ENCODE measurements around the gene PAXIP1. TPM values are rescaled to one million over a fixed set of nuclear protein-coding genes. Genes with fewer than 3 reads are reported as not detected.

Gene PAXIP1
- total RNA-seq, 2 experiments from 2014 or later, result 16.9 to 18.0 TPM

GRCh38 chr7:154915600-154915999 is 87.3 kb downstream of the PAXIP1 start:
- intact Hi-C loops (cut with micrococcal nuclease), result no loop called here
- Mint-ChIP-seq H3K27ac (no peak overlapping the region), H3K27me3 (ENCODE audit: low read depth) (peaks cover 14% of the 10 kb centered on the region), H3K4me3 (no peak overlapping the region), H3K4me1 (ENCODE audit: low read depth) (peaks cover 6% of the 10 kb centered on the region), H3K9me3 (no peaks in the 10 kb centered on the region), H3K36me3 (ENCODE audit: low read depth) (no peaks in the 10 kb centered on the region)
- CTCF ChIA-PET, result interaction anchor here (8.5 kb wide), 1 partner anchor 12 kb away, joined by 54 read pairs; no protein-coding TSS in a partner anchor
- no peak for DNase-seq

- peak; percentile 9 for DNase-seq
- intact Hi-C loops (cut with micrococcal nuclease), result loop anchor here (5.0 kb wide), 4 partner anchors 37 to 617 kb away; partner anchors contain the start of gene PAXIP1
- Mint-ChIP-seq H3K27ac (no peak overlapping the region), H3K36me3 (ENCODE audit: low read depth) (no peaks in the 10 kb centered on the region), H3K9me3 (no peaks in the 10 kb centered on the region), H3K4me1 (ENCODE audit: low read depth) (peaks cover 6% of the 10 kb centered on the region), H3K27me3 (ENCODE audit: low read depth) (peaks cover 14% of the 10 kb centered on the region), H3K4me3 (no peak overlapping the region)
- CTCF ChIA-PET, result interaction anchor here (0.6 to 8.5 kb wide), 9 partner anchors 13 to 684 kb away, joined by 3 to 54 read pairs (median 4); no protein-coding TSS in a partner anchor
These were observed 87.9 kb downstream of the PAXIP1 start for GRCh38 chr7:154914996-154915380.

DNA sequence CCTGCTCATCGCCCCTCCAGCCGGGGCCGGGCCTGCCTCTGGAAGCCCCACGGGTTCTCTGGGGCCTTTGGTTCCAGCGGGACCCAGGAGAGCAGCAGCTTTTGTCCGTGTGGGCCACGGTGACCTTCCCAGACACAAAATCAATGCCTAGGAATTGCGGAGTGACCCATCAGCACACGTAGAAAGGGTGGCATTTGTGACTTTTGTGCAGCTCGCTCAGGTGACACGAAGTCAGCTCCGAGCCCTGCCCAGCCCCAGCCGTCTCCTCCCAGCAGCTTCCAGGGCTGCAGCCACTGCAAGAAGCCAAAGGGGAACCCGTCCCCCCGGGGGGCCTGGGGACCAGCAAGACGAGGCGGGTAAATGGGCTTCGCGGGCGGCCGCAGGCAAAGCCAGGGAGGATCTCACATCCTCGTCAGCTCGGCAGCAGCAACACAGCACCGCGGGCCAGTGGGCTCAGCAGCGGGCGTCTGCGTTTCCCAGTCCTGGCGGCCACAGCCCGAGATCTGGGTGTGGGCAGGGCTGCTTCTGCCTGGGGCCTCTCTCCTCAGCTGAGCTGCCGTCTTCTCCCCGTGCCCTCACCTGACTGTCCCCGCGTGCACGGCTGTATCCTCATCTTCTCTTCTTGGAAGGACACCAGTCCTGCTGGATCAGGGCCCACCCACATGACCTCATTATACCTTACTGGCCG is 88.5 kb downstream of the PAXIP1 start:
- CTCF ChIA-PET, result interaction anchor here (0.6 to 8.5 kb wide), 16 partner anchors 10 to 1802 kb away, joined by 3 to 54 read pairs (median 4); no protein-coding TSS in a partner anchor
- H3K4me3 Mint-ChIP-seq, result no peak overlapping the region
- intact Hi-C loops (cut with micrococcal nuclease), result loop anchor here (5.0 kb wide), 4 partner anchors 38 to 618 kb away; partner anchors contain the start of gene PAXIP1
- no peak for DNase-seq
- no peaks in the 10 kb centered on the region for H3K9me3 Mint-ChIP-seq
- no peak overlapping the region for H3K27ac Mint-ChIP-seq
- H3K4me1 Mint-ChIP-seq (ENCODE audit: low read depth), result peaks cover 6% of the 10 kb centered on the region
- no peaks in the 10 kb centered on the region for H3K36me3 Mint-ChIP-seq (ENCODE audit: low read depth)
- peaks cover 14% of the 10 kb centered on the region for H3K27me3 Mint-ChIP-seq (ENCODE audit: low read depth)

DNA sequence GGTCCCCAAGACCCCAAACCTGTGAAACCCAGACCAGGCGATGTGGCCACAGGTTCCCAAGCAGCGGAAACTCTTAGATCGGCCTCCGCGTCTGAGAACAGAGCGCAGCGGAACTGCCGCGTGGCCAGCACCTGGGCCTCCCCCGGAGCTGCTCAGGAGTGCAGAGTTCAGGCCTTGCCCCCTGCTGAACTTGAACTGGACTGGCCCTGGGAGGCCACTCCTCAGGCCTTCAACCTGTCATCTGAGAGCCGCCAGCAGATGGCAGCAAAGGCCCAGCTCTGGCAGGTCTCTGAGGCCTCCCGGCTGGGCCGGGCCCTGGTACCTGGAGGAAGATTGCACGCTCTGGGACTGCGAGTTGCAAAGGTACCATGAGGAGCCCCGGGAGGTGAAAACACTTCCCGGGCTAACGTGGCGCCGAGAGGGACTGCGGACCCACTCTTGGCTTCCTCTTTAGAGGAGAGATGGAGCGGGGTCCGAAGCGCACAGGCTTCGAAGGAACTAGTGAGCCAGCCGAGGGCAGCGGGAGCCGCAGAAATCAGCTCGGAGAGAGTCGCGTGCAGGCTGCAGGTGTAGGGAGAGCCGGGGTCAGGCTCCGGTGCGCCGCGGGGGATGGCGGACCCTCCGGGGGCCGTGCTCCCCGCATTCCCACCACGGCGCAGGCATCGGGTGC is 89.2 kb downstream of the PAXIP1 start:
- peak; percentile 92 for DNase-seq
- H3K4me3 Mint-ChIP-seq, result peak overlapping the region; percentile 66
- CTCF ChIA-PET, result interaction anchor here (0.5 to 8.5 kb wide), 19 partner anchors 9 to 1803 kb away, joined by 3 to 54 read pairs (median 3); no protein-coding TSS in a partner anchor
- H3K9me3 Mint-ChIP-seq, result no peaks in the 10 kb centered on the region
- no peak overlapping the region for H3K27ac Mint-ChIP-seq
- H3K36me3 Mint-ChIP-seq (ENCODE audit: low read depth), result no peaks in the 10 kb centered on the region
- intact Hi-C loops (cut with micrococcal nuclease), result loop anchor here (1.0 to 5.0 kb wide), 5 partner anchors 15 to 619 kb away; partner anchors contain the start of gene PAXIP1
- H3K27me3 Mint-ChIP-seq (ENCODE audit: low read depth), result peaks cover 16% of the 10 kb centered on the region
- H3K4me1 Mint-ChIP-seq (ENCODE audit: low read depth), result peaks cover 6% of the 10 kb centered on the region

GRCh38 chr7:154912871-154913637 is 89.9 kb downstream of the PAXIP1 start:
- intact Hi-C loops (cut with micrococcal nuclease), result loop anchor here (1.0 to 5.0 kb wide), 5 partner anchors 15 to 619 kb away; partner anchors contain the start of gene PAXIP1
- Mint-ChIP-seq H3K4me3 (no peak overlapping the region), H3K4me1 (ENCODE audit: low read depth) (peaks cover 9% of the 10 kb centered on the region), H3K9me3 (no peaks in the 10 kb centered on the region), H3K36me3 (ENCODE audit: low read depth) (no peaks in the 10 kb centered on the region), H3K27me3 (ENCODE audit: low read depth) (peaks cover 18% of the 10 kb centered on the region), H3K27ac (no peak overlapping the region)
- CTCF ChIA-PET, result interaction anchor here (0.5 to 8.5 kb wide), 11 partner anchors 8 to 1701 kb away, joined by 3 to 54 read pairs (median 5); no protein-coding TSS in a partner anchor
- no peak for DNase-seq

DNA sequence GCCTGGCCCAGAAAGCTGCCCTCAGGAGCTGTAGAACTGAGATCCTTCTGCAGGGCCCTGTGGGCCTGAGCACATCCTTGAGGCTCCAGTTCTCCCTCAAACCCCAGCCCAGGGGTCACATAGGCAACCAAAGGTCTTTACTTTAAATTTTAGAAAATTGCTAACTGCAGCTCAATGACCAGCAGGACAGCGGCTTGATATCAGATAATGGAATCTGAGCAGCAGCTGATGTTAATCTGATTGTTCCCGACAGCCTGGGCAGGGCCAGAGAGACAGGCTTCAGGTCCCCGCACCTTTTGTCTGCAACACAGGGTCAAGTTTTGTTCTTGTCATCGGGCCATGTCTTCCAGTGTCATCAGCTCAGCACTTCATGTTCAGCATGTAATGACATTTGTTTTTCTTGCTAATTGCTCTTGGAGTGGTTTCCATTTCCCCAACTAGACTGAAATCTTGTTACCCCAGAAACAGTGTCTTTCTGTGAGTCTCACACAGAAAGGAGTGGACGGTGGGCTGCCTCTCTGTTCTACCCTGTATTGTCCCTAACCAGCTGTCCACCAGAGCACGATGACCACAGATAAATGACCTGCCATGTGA is 91.0 kb downstream of the PAXIP1 start:
- Mint-ChIP-seq H3K36me3 (ENCODE audit: low read depth) (no peaks in the 10 kb centered on the region), H3K27me3 (ENCODE audit: low read depth) (peaks cover 22% of the 10 kb centered on the region), H3K4me1 (ENCODE audit: low read depth) (peaks cover 11% of the 10 kb centered on the region), H3K4me3 (no peak overlapping the region), H3K9me3 (no peaks in the 10 kb centered on the region), H3K27ac (no peak overlapping the region)
- DNase-seq, result no peak
- intact Hi-C loops (cut with micrococcal nuclease), result loop anchor here (5.0 kb wide), 4 partner anchors 40 to 620 kb away; partner anchors contain the start of gene PAXIP1
- CTCF ChIA-PET, result interaction anchor here (1.7 to 8.5 kb wide), 2 partner anchors 10 to 16 kb away, joined by 5 to 54 read pairs; no protein-coding TSS in a partner anchor

- intact Hi-C loops (cut with micrococcal nuclease), result loop anchor here (5.0 kb wide), 4 partner anchors 41 to 621 kb away; partner anchors contain the start of gene PAXIP1
- H3K4me3 Mint-ChIP-seq, result no peak overlapping the region
- DNase-seq, result no peak
- H3K9me3 Mint-ChIP-seq, result no peaks in the 10 kb centered on the region
- peaks cover 11% of the 10 kb centered on the region for H3K4me1 Mint-ChIP-seq (ENCODE audit: low read depth)
- peaks cover 22% of the 10 kb centered on the region for H3K27me3 Mint-ChIP-seq (ENCODE audit: low read depth)
- CTCF ChIA-PET, result interaction anchor here (8.5 kb wide), 1 partner anchor 16 kb away, joined by 54 read pairs; no protein-coding TSS in a partner anchor
- H3K36me3 Mint-ChIP-seq (ENCODE audit: low read depth), result no peaks in the 10 kb centered on the region
- H3K27ac Mint-ChIP-seq, result no peak overlapping the region
These were observed 91.5 kb downstream of the PAXIP1 start for GRCh38 chr7:154911411-154911810.

DNA sequence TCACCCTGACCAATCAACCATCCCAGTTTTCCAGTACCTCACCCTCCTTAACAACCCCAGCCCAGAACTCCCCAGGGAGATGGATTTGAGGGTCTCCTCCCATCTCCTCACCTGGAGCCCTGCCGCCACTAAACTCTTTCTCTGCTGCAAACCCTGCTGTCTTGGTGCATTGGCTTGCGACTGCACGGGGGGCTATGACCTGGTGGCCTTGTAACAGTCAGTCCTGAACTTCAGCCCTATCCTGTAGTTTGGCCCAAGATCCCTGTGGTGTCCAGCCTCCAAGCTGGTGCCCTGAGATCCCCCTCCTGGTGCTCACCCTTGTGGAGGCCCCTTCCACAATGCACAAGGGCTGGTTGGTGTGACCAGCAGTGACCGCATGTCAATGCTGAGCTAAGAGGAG is 91.9 kb downstream of the PAXIP1 start:
- no peak for DNase-seq
- H3K9me3 Mint-ChIP-seq, result no peaks in the 10 kb centered on the region
- peaks cover 18% of the 10 kb centered on the region for H3K27me3 Mint-ChIP-seq (ENCODE audit: low read depth)
- CTCF ChIA-PET, result interaction anchor here (8.5 kb wide), 1 partner anchor 17 kb away, joined by 54 read pairs; no protein-coding TSS in a partner anchor
- no peak overlapping the region for H3K4me3 Mint-ChIP-seq
- peaks cover 11% of the 10 kb centered on the region for H3K4me1 Mint-ChIP-seq (ENCODE audit: low read depth)
- H3K27ac Mint-ChIP-seq, result no peak overlapping the region
- H3K36me3 Mint-ChIP-seq (ENCODE audit: low read depth), result no peaks in the 10 kb centered on the region
- intact Hi-C loops (cut with micrococcal nuclease), result loop anchor here (5.0 kb wide), 4 partner anchors 41 to 621 kb away; partner anchors contain the start of gene PAXIP1

- DNase-seq, result no peak
- intact Hi-C loops (cut with micrococcal nuclease), result loop anchor here (5.0 kb wide), 4 partner anchors 42 to 622 kb away; partner anchors contain the start of gene PAXIP1
- H3K4me1 Mint-ChIP-seq (ENCODE audit: low read depth), result peaks cover 11% of the 10 kb centered on the region
- CTCF ChIA-PET, result interaction anchor here (8.5 kb wide), 1 partner anchor 18 kb away, joined by 54 read pairs; no protein-coding TSS in a partner anchor
- peaks cover 12% of the 10 kb centered on the region for H3K27me3 Mint-ChIP-seq (ENCODE audit: low read depth)
- no peaks in the 10 kb centered on the region for H3K36me3 Mint-ChIP-seq (ENCODE audit: low read depth)
- H3K4me3 Mint-ChIP-seq, result no peak overlapping the region
- H3K27ac Mint-ChIP-seq, result no peak overlapping the region
- no peaks in the 10 kb centered on the region for H3K9me3 Mint-ChIP-seq
These were observed 92.8 kb downstream of the PAXIP1 start for GRCh38 chr7:154910125-154910524.

- no peak for DNase-seq
- H3K4me1 Mint-ChIP-seq (ENCODE audit: low read depth), result peaks cover 9% of the 10 kb centered on the region
- intact Hi-C loops (cut with micrococcal nuclease), result loop anchor here (5.0 kb wide), 4 partner anchors 43 to 623 kb away; partner anchors contain the start of gene PAXIP1
- no peak overlapping the region for H3K27ac Mint-ChIP-seq
- CTCF ChIA-PET, result no interaction called here
- H3K36me3 Mint-ChIP-seq (ENCODE audit: low read depth), result no peaks in the 10 kb centered on the region
- no peaks in the 10 kb centered on the region for H3K9me3 Mint-ChIP-seq
- H3K4me3 Mint-ChIP-seq, result no peak overlapping the region
- peaks cover 12% of the 10 kb centered on the region for H3K27me3 Mint-ChIP-seq (ENCODE audit: low read depth)
These were observed 93.5 kb downstream of the PAXIP1 start for GRCh38 chr7:154909241-154910105.
